Loucy (cell line): ENCODE measurements around the gene CRYGS.
"Not testable (repeated sequence)": the region's sequence is repeated elsewhere in the genome, so short reads cannot be mapped to it uniquely, and the experiment has no call there.

Experiments used
- H2AFZ ChIP-seq: fragments of 200-600 bp; sonication (generic); 2 replicates; pipeline ENCODE4 v1.6.0; 2016; ENCODE audit warnings: antibody characterized with exemption, mild to moderate bottlenecking, low read length, moderate library complexity
- H3F3A ChIP-seq: fragments of 200-600 bp; 2 replicates; pipeline ENCODE4 v1.6.0; 2016; ENCODE audit warnings: antibody characterized with exemption, low read depth, mild to moderate bottlenecking
- H3K27me3 ChIP-seq: fragments of 200-600 bp; sonication (generic); 2 replicates; pipeline ENCODE4 v1.6.1; 2014; ENCODE audit warnings: low read length, mild to moderate bottlenecking; ENCODE audit not compliant: insufficient read depth, poor library complexity, severe bottlenecking
- H3K36me3 ChIP-seq: fragments of 200-600 bp; sonication (generic); 2 replicates; pipeline ENCODE4 v1.6.1; 2016; ENCODE audit warnings: low read length; ENCODE audit not compliant: insufficient read depth
- H3K4me1 ChIP-seq: fragments of 200-600 bp; sonication (generic); 2 replicates; pipeline ENCODE4 v1.5.1; 2014; ENCODE audit warnings: low read length, mild to moderate bottlenecking; ENCODE audit not compliant: insufficient read depth, poor library complexity, severe bottlenecking
- H3K4me2 ChIP-seq: fragments of 200-600 bp; sonication (generic); 2 replicates; pipeline ENCODE4 v1.6.0; 2014; ENCODE audit warnings: antibody characterized with exemption, low read length, low read depth, mild to moderate bottlenecking; ENCODE audit not compliant: poor library complexity, severe bottlenecking
- H3K4me3 ChIP-seq: fragments of 200-600 bp; sonication (generic); 2 replicates; pipeline ENCODE4 v1.5.1; 2014; ENCODE audit warnings: low read length, mild to moderate bottlenecking, mixed read lengths; ENCODE audit not compliant: poor library complexity, severe bottlenecking
- H3K79me2 ChIP-seq: fragments of 200-600 bp; sonication (generic); 2 replicates; pipeline ENCODE4 v1.6.1; 2014; ENCODE audit warnings: low read length; ENCODE audit not compliant: insufficient read depth
- H3K9ac ChIP-seq: fragments of 200-600 bp; sonication (generic); 2 replicates; pipeline ENCODE4 v1.6.0; 2014; ENCODE audit warnings: mild to moderate bottlenecking, low read depth, low read length, moderate library complexity; ENCODE audit not compliant: poor library complexity, severe bottlenecking
- H3K9me2 ChIP-seq: fragments of 200-600 bp; sonication (generic); replicated peaks from 2 replicates; pipeline ENCODE4 v1.6.1; 2016; ENCODE audit warnings: low read depth, low read length, mixed read lengths
- H3K9me3 ChIP-seq: fragments of 200-600 bp; sonication (generic); 2 replicates; pipeline ENCODE4 v1.6.1; 2014; ENCODE audit warnings: mild to moderate bottlenecking, antibody characterized with exemption, low read length, low read depth; ENCODE audit not compliant: insufficient read depth
- H4K20me1 ChIP-seq: fragments of 200-600 bp; sonication (generic); 2 replicates; pipeline ENCODE4 v1.6.0; 2014; ENCODE audit warnings: antibody characterized with exemption, low read length, mild to moderate bottlenecking; ENCODE audit not compliant: insufficient read depth, poor library complexity, severe bottlenecking
- CTCF ChIP-seq: fragments of 200-600 bp; sonication (generic); conservative IDR thresholded peaks from 2 replicates; pipeline ENCODE4 v1.5.1; 2014; ENCODE audit warnings: mild to moderate bottlenecking, antibody characterized with exemption, low read length
- EZH2phosphoT487 ChIP-seq: fragments of 200-600 bp; IDR thresholded peaks from 2 replicates; pipeline ENCODE4 v1.6.1; 2018; ENCODE audit warnings: antibody characterized with exemption, mild to moderate bottlenecking, moderate library complexity, borderline replicate concordance

CRYGS gene

GRCh38 chr3:186506191-186506739, 37.9 kb downstream of the CRYGS start:
- H2AFZ ChIP-seq, result no peak overlapping the region
- H4K20me1 ChIP-seq, result no peaks in the 10 kb centered on the region
- H3K9me3 ChIP-seq, result no peaks in the 10 kb centered on the region
- peaks cover 73% of the 10 kb centered on the region for H3K4me1 ChIP-seq
- no peak for TF ChIP-seq CTCF
- TF ChIP-seq EZH2phosphoT487, result no peak
- H3K36me3 ChIP-seq, result no peaks in the 10 kb centered on the region
- H3K9me2 ChIP-seq, result no peaks in the 10 kb centered on the region
- no peaks in the 10 kb centered on the region for H3K79me2 ChIP-seq
- H3K27me3 ChIP-seq, result no peaks in the 10 kb centered on the region
- no peak overlapping the region for H3K9ac ChIP-seq
- no peak overlapping the region for H3K4me2 ChIP-seq
- H3F3A ChIP-seq, result no peaks in the 10 kb centered on the region
- no peak overlapping the region for H3K4me3 ChIP-seq

- Histone ChIP-seq H4K20me1 (no peaks in the 10 kb centered on the region), H3F3A (no peaks in the 10 kb centered on the region), H3K79me2 (no peaks in the 10 kb centered on the region), H3K36me3 (no peaks in the 10 kb centered on the region), H3K9me3 (no peaks in the 10 kb centered on the region), H3K9ac (peak overlapping the region; percentile 65), H2AFZ (peak overlapping the region; percentile 82), H3K4me1 (peaks cover 44% of the 10 kb centered on the region), H3K4me2 (peak overlapping the region; percentile 60), H3K27me3 (no peaks in the 10 kb centered on the region), H3K4me3 (peak overlapping the region; percentile 43), H3K9me2 (no peaks in the 10 kb centered on the region)
- TF ChIP-seq EZH2phosphoT487, result no peak
- no peak for TF ChIP-seq CTCF
Observed at GRCh38 chr3:186502966-186503712, 41.0 kb downstream of the CRYGS start.

GRCh38 chr3:186502138-186502948, 41.8 kb downstream of the CRYGS start:
- H3K9ac ChIP-seq, result peak overlapping the region; percentile 65
- H3K9me2 ChIP-seq, result no peaks in the 10 kb centered on the region
- TF ChIP-seq EZH2phosphoT487 (no peak), CTCF (no peak)
- H2AFZ ChIP-seq, result peak overlapping the region; percentile 82
- no peaks in the 10 kb centered on the region for H3K36me3 ChIP-seq
- H3F3A ChIP-seq, result no peaks in the 10 kb centered on the region
- peaks cover 38% of the 10 kb centered on the region for H3K4me1 ChIP-seq
- peak overlapping the region; percentile 60 for H3K4me2 ChIP-seq
- peak overlapping the region; percentile 43 for H3K4me3 ChIP-seq
- no peaks in the 10 kb centered on the region for H4K20me1 ChIP-seq
- H3K9me3 ChIP-seq, result no peaks in the 10 kb centered on the region
- no peaks in the 10 kb centered on the region for H3K79me2 ChIP-seq
- H3K27me3 ChIP-seq, result no peaks in the 10 kb centered on the region

GRCh38 chr3:186499949-186500348, 44.2 kb downstream of the CRYGS start:
- not testable (repeated sequence) for H3K9ac ChIP-seq, H3K27me3 ChIP-seq, H3K36me3 ChIP-seq, H3K79me2 ChIP-seq, H3K9me2 ChIP-seq, H2AFZ ChIP-seq, H3F3A ChIP-seq, H3K9me3 ChIP-seq, H3K4me2 ChIP-seq, H4K20me1 ChIP-seq, H3K4me3 ChIP-seq
- H3K4me1 ChIP-seq, result peaks cover 31% of the 10 kb centered on the region

GRCh38 chr3:186498022-186498421, 46.2 kb downstream of the CRYGS start:
- H2AFZ ChIP-seq, H3K4me3 ChIP-seq, H3K9me3 ChIP-seq, H3K9me2 ChIP-seq, H3F3A ChIP-seq, H3K79me2 ChIP-seq, H4K20me1 ChIP-seq, H3K36me3 ChIP-seq, H3K4me2 ChIP-seq, H3K9ac ChIP-seq, H3K27me3 ChIP-seq: not testable (repeated sequence)
- peaks cover 20% of the 10 kb centered on the region for H3K4me1 ChIP-seq
